Measurements from ENCODE around the gene PLPPR1. TPM values are rescaled to one million over a fixed set of nuclear protein-coding genes. Genes with fewer than 3 reads are reported as not detected.

PLPPR1 gene
- total RNA-seq, 1 experiment from 2014 or later: 2.4 TPM

GRCh38 chr9:101268426-101268825, 239.9 kb downstream of the PLPPR1 start:
- Histone ChIP-seq H2BK20ac (ENCODE audit: low read depth, low read length, poor library complexity, severe bottlenecking) (no peak overlapping the region), H3K79me2 (ENCODE audit: insufficient read depth, low read length) (0 out of 2 replicates have a peak, but pooled peaks cover 1% of the 10 kb centered on the region), H3K27me3 (ENCODE audit: insufficient read depth, low read length) (no peaks in the 10 kb centered on the region), H3K9me3 (ENCODE audit: control insufficient read depth, low read depth, low read length) (no peaks in the 10 kb centered on the region), H3T11ph (ENCODE audit: low read length) (no peak overlapping the region), H3K4me2 (ENCODE audit: insufficient read depth, insufficient read length, low read length) (no peak overlapping the region), H2BK120ac (ENCODE audit: low read depth, low read length, poor library complexity, severe bottlenecking) (no peak overlapping the region), H3K56ac (ENCODE audit: insufficient read length, low read depth, low read length) (no peak overlapping the region), H2BK15ac (ENCODE audit: low read depth, low read length) (no peak overlapping the region), H4K5ac (ENCODE audit: insufficient read length, low read depth, low read length) (no peak overlapping the region), H3K4ac (ENCODE audit: low read depth, low read length) (no peak overlapping the region), H4K8ac (replicated peaks; ENCODE audit: insufficient read length, low read depth, low read length) (no peak overlapping the region), H2AK5ac (ENCODE audit: insufficient read length, low read length) (no peak overlapping the region), H3K23me2 (ENCODE audit: insufficient read length, low read depth, low read length, poor library complexity, severe bottlenecking) (no peaks in the 10 kb centered on the region), H3K4me1 (ENCODE audit: insufficient read depth, low read length) (peaks cover 8% of the 10 kb centered on the region; the same call in 1 of the 2 replicates), H2AFZ (ENCODE audit: low read length) (no peak overlapping the region), H3K27ac (ENCODE audit: insufficient read length, low read depth, low read length) (no peak overlapping the region), H4K91ac (ENCODE audit: insufficient read length, low read depth, low read length) (no peak overlapping the region), H2BK5ac (ENCODE audit: insufficient read length, low read length) (no peak overlapping the region), H4K20me1 (ENCODE audit: control insufficient read depth, insufficient read depth, insufficient read length) (no peaks in the 10 kb centered on the region), H2BK12ac (ENCODE audit: insufficient read length, low read depth, low read length) (no peak overlapping the region), H3K18ac (ENCODE audit: insufficient read length, low read depth, low read length) (no peak overlapping the region), H3K79me1 (ENCODE audit: insufficient read depth, low read depth, low read length, poor library complexity, severe bottlenecking) (no peaks in the 10 kb centered on the region), H3K9ac (ENCODE audit: extremely low read depth, insufficient read length, low read length) (no peak overlapping the region), H3K14ac (ENCODE audit: insufficient read depth, low read length) (no peak overlapping the region), H3K23ac (ENCODE audit: insufficient read length, low read depth, low read length) (no peak overlapping the region)
- TF ChIP-seq CTCF (conservative IDR thresholded peaks at IDR 0.05): no peak
- no CpG with 5 or more reads among the region's 1 CpG for whole genome bisulfite sequencing (ENCODE audit: extremely low coverage, insufficient read length, low lambda C conversion rate)
- no peak overlapping the region for H3K27ac Mint-ChIP-seq
- peaks cover 27% of the 10 kb centered on the region in 2 experiments for H3K4me1 Mint-ChIP-seq
- no peak overlapping the region for H3K4me3 Mint-ChIP-seq
- no peaks in the 10 kb centered on the region for H3K27me3 Mint-ChIP-seq (ENCODE audit: low read depth)
- H3K36me3 Mint-ChIP-seq (ENCODE audit: insufficient read depth in 1 of 3, low read depth in 3 of 3): no peaks in the 10 kb centered on the region
- H3K9me3 Mint-ChIP-seq: no peaks in the 10 kb centered on the region
- no peak for DNase-seq
